Ammon's horn (tissue), 1 donor: ENCODE results near the gene TCF20.

Experiments used
- DNase-seq: peaks from one replicate; pipeline ENCODE4 v3.0.0-alpha.2; 2016; ENCODE audit warnings: low spot score

TCF20 gene

GRCh38 chr22:42258126-42258525, 12.3 kb downstream of the TCF20 start:
- no peak for DNase-seq

- no peak for DNase-seq
Measured at GRCh38 chr22:42257386-42257785, 13.1 kb downstream of the TCF20 start.

GRCh38 chr22:42256930-42257329, 13.5 kb downstream of the TCF20 start:
- no peak for DNase-seq

GRCh38 chr22:42256220-42256619, 14.2 kb downstream of the TCF20 start:
- no peak for DNase-seq

GRCh38 chr22:42249831-42250230, 20.6 kb downstream of the TCF20 start:
- no peak for DNase-seq

GRCh38 chr22:42248995-42249394, 21.5 kb downstream of the TCF20 start:
- DNase-seq: no peak

- no peak for DNase-seq
Measured at GRCh38 chr22:42247596-42247995, 22.9 kb downstream of the TCF20 start.

GRCh38 chr22:42243802-42244060, 26.7 kb downstream of the TCF20 start:
- DNase-seq: no peak

- no peak for DNase-seq
Measured at GRCh38 chr22:42236848-42237247, 33.6 kb downstream of the TCF20 start.

GRCh38 chr22:42236268-42236667, 34.2 kb downstream of the TCF20 start:
- DNase-seq: no peak

GRCh38 chr22:42233879-42234278, 36.6 kb downstream of the TCF20 start:
- DNase-seq: no peak

- DNase-seq: no peak
Measured at GRCh38 chr22:42231929-42232328, 38.5 kb downstream of the TCF20 start.

GRCh38 chr22:42229455-42230149, 40.9 kb downstream of the TCF20 start:
- peak; percentile 18 for DNase-seq

- peak; percentile 53 for DNase-seq
Measured at GRCh38 chr22:42228483-42228882, 42.0 kb downstream of the TCF20 start.

- no peak for DNase-seq
Measured at GRCh38 chr22:42227435-42227834, 43.0 kb downstream of the TCF20 start.

- DNase-seq: no peak
Measured at GRCh38 chr22:42225841-42226240, 44.6 kb downstream of the TCF20 start.

- no peak for DNase-seq
Measured at GRCh38 chr22:42222140-42222539, 48.3 kb downstream of the TCF20 start.
